ENCODE measurements around the gene EN2. TPM values are rescaled to one million over a fixed set of nuclear protein-coding genes. Genes with fewer than 3 reads are reported as not detected.

Gene EN2
- total RNA-seq, 4 donors from 2014 or later, result 0.06 TPM; not detected in 3

DNA sequence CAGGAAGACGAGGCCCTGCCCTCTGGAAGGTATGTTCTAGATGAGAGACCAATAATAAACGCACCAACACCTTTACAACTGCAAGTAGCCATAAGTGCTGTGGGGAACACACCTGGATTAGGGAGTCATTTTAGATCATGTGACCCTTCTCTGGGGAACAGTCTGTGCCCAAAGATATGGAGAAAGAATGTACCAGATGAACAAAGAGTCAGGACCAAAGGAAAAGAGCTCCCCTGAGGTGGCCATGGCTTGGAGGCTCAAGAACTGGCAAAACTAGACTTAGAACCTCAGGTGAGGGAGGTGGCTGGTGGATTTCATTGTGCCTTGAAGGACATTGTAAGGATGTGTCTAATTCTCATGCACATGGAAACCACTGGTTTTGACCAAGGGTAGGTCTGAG is 10.3 kb upstream of the EN2 start:
- no peak for DNase-seq (ENCODE audit: extremely low spot score)
- H3K27ac ChIP-seq (replicated peaks in 1 of 4), result no peak overlapping the region
- no peaks in the 10 kb centered on the region for H3K9me3 ChIP-seq
- TF ChIP-seq EP300 (IDR thresholded peaks at IDR 0.05) (no peak), POLR2AphosphoS5 (IDR thresholded peaks at IDR 0.05) (no peak)
- TF ChIP-seq, protein P1, sequence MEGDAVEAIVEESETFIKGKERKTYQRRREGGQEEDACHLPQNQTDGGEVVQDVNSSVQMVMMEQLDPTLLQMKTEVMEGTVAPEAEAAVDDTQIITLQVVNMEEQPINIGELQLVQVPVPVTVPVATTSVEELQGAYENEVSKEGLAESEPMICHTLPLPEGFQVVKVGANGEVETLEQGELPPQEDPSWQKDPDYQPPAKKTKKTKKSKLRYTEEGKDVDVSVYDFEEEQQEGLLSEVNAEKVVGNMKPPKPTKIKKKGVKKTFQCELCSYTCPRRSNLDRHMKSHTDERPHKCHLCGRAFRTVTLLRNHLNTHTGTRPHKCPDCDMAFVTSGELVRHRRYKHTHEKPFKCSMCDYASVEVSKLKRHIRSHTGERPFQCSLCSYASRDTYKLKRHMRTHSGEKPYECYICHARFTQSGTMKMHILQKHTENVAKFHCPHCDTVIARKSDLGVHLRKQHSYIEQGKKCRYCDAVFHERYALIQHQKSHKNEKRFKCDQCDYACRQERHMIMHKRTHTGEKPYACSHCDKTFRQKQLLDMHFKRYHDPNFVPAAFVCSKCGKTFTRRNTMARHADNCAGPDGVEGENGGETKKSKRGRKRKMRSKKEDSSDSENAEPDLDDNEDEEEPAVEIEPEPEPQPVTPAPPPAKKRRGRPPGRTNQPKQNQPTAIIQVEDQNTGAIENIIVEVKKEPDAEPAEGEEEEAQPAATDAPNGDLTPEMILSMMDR (IDR thresholded peaks at IDR 0.05), result no peak
- H3K4me3 ChIP-seq, result no peak overlapping the region
- WGBS, result 54% methylated on average over 2 of the region's 2 CpGs
- intact Hi-C loops (cut with DNase I), result no loop called here
- no peaks in the 10 kb centered on the region for H3K36me3 ChIP-seq
- peaks cover 0 to 33% (median 29%) of the 10 kb centered on the region in 4 donors for H3K4me1 ChIP-seq
- peaks cover 2 to 88% (median 40%) of the 10 kb centered on the region in 4 donors for H3K27me3 ChIP-seq

DNA sequence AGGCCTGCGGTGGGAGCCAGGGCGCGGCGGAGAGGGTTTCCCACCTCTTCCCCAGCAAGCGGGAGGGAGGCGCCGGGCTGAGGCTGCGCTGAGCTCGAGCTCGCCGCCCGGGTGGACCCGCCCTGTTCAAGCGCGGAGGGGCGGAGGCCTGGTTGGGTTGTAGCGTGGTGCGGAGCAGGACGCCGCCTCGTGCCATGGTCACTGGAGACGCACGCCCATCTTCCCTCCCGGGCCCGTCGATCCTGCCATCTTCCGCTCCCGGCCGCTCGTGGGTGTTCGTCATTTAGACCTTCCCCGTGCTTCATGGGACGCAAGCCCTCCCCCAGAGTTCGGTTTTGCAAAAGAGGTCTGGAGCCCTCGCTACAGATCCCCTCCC is 9.3 kb upstream of the EN2 start:
- H3K4me1 ChIP-seq, result peaks cover 2 to 38% (median 32%) of the 10 kb centered on the region in 4 donors
- H3K9me3 ChIP-seq, result no peaks in the 10 kb centered on the region
- H3K27ac ChIP-seq (replicated peaks in 1 of 4), result no peak overlapping the region
- WGBS, result 0% methylated on average over 2 of the region's 35 CpGs
- intact Hi-C loops (cut with DNase I), result no loop called here
- DNase-seq (ENCODE audit: extremely low spot score), result no peak
- H3K4me3 ChIP-seq, result peak overlapping the region in 1 of 4 donors; percentile 9
- no peaks in the 10 kb centered on the region for H3K36me3 ChIP-seq
- peaks cover 5 to 89% (median 47%) of the 10 kb centered on the region in 4 donors for H3K27me3 ChIP-seq
- TF ChIP-seq POLR2A (IDR thresholded peaks at IDR 0.05; ENCODE audit: low read depth) (no peak), EP300 (IDR thresholded peaks at IDR 0.05) (no peak), POLR2AphosphoS5 (IDR thresholded peaks at IDR 0.05) (no peak)
- TF ChIP-seq, protein P1 (IDR thresholded peaks at IDR 0.05), result no peak

DNA sequence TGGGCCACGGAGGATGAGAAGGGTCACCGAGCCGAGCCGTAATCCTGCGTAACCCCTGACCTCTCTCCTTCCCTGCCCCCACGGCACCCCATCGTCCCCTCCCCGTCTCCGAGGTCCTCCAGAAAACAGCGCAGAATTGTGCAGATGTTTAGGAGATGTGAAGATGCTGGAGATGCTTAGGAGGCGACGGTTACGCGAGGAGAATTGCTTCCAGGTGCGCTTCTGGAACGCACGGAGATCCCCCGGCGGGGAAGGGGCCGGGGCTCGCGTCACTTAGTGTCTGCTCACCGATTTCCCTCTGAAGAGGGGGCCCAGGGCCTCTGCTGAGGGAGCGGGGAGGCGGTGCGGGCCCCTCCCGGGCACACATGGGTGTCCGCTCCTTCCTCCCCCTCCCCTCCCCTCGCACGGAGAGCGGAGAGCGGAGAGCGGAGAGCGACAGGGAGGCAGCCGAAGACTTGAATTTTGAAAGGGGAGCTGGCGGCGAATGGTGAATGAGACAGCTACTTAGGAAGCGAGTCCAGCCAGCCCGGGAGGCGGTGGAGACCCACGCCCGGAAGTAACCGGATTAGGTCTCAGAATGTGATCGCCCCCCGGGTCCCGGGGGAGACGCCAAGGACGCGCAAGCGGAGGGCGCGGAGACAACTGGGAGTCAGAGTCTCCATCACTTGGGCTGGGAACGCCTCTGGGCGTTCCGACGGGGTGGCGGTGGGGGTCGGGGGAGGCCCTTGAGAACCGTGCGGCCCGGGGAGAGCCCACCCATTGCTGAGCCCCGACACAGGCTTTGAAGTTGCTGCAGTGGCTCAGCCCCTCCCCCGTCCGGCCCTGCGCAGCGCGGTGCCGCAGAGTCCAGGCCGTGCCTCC is 8.7 kb upstream of the EN2 start:
- Histone ChIP-seq H3K4me3 (peak overlapping the region in 2 of 4 donors; percentile 4 to 9), H3K27me3 (peaks cover 7 to 96% (median 53%) of the 10 kb centered on the region in 4 donors), H3K9me3 (no peaks in the 10 kb centered on the region), H3K36me3 (no peaks in the 10 kb centered on the region), H3K27ac (replicated peaks in 1 of 4) (no peak overlapping the region), H3K4me1 (peaks cover 8 to 44% (median 38%) of the 10 kb centered on the region in 4 donors)
- WGBS, result 6% methylated on average over 18 of the region's 69 CpGs
- no peak for DNase-seq (ENCODE audit: extremely low spot score)
- TF ChIP-seq, protein P1 (IDR thresholded peaks at IDR 0.05), result no peak
- TF ChIP-seq EP300 (IDR thresholded peaks at IDR 0.05) (no peak), POLR2A (IDR thresholded peaks at IDR 0.05; ENCODE audit: low read depth) (no peak), POLR2AphosphoS5 (IDR thresholded peaks at IDR 0.05) (no peak)
- intact Hi-C loops (cut with DNase I), result no loop called here

DNA sequence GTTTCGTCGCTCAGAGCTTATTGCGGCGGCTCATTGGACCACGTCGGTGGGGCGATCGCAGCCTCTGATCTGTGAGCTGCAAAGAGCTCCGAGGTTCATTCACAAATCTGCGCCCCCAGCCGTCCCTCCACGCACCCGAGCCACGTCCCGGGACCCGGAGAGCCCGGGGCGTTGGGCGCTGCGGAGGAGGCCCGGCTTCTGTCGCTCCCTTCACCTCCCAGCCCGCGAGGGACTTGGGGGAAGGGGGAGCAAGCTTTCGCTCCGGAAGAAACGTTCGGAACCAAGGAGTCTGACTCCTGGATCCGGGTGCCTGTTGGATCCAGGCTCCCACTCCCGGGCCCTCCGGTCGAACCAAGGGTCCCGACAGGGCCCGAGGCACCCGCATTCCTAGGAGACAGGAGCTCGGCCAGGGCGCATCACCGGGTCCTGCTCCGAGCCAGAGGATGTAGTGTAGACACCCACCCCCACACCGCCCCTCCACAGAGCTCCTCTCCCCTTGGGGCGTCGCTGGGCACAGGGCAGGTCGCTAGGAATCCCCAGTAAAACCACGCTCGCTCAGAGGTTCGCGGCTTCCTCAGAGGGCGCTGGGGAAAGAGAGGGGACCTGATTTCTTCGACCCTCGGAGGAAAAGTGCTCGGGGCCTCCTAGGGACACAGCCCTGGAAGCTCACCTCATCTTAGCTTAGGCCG is 7.9 kb upstream of the EN2 start:
- Histone ChIP-seq H3K27me3 (peaks cover 7 to 99% (median 61%) of the 10 kb centered on the region in 4 donors), H3K9me3 (no peaks in the 10 kb centered on the region), H3K4me1 (peaks cover 16 to 52% (median 46%) of the 10 kb centered on the region in 4 donors), H3K4me3 (peak overlapping the region in 1 of 4 donors; percentile 4), H3K36me3 (no peaks in the 10 kb centered on the region), H3K27ac (replicated peaks in 1 of 4) (no peak overlapping the region)
- TF ChIP-seq POLR2A (IDR thresholded peaks at IDR 0.05; ENCODE audit: low read depth), result no peak
- TF ChIP-seq, protein P1 (IDR thresholded peaks at IDR 0.05), result no peak
- no peak for TF ChIP-seq POLR2AphosphoS5 (IDR thresholded peaks at IDR 0.05)
- no peak for TF ChIP-seq EP300 (IDR thresholded peaks at IDR 0.05)
- WGBS, result under 1% methylated on average over 18 of the region's 52 CpGs
- intact Hi-C loops (cut with DNase I), result no loop called here
- no peak for DNase-seq (ENCODE audit: extremely low spot score)
